AG08396 (cell line): Measurements from ENCODE around the gene TFF3.

ENCODE experiments used
- DNase-seq: peaks from one replicate; pipeline ENCODE4 v3.0.0; 2012; ENCODE audit warnings: low spot score, mixed read lengths

Gene TFF3

DNA sequence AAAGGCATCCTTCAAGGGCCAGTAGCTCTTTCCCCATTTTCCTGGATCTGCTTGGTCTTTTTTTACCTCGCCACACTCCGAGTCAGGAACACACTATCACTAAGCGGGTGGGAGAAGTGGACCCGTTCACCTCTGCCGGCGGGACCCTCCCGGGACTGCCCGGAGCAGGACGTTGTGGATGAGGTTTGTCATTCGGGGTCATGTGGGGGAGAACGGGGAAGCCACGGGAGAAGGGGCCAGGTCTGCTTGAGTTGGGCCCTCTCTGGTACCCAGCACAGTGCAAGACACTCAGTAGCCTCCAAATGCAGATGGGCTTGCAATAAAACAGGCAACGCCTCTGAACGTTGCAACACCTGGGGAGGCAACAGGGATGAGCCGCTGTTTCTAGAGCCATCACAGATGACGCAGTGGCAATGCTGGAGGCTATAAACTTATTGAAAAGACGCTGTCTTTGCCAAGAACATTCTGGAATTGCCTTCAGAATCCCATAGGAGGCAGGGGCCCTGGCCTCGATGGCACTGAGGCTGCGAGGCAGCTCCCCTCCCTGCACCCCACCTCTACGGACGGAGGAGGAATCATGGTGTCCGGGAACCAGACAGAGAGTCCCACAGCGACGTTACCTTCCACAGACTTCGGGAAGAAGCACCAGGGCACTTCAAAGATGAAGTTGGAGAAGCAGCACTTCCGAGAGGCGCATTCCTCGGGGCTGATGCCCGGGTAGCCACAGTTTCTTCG, 31.8 kb upstream of the TFF3 start:
- DNase-seq = no peak

DNA sequence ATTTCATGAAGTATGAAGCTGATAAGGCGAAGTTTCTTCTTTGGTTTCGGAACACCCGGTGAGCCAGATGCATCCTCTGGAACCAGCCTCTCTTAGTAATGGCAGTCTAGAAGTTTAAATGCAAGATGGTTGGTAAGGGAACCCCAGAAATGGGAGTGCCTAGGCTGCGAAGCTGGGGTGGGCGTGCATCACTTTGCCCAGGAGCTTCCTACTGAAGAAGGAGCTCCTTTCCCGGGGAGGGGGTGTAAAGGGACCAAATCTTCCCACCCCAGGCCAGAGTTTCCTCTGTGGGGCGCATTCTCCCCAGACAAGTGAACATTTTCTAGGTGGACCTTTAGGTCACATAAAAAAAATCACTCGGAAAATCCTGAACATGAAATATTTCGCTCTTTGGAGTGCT, 31.2 kb upstream of the TFF3 start:
- DNase-seq = no peak

DNA sequence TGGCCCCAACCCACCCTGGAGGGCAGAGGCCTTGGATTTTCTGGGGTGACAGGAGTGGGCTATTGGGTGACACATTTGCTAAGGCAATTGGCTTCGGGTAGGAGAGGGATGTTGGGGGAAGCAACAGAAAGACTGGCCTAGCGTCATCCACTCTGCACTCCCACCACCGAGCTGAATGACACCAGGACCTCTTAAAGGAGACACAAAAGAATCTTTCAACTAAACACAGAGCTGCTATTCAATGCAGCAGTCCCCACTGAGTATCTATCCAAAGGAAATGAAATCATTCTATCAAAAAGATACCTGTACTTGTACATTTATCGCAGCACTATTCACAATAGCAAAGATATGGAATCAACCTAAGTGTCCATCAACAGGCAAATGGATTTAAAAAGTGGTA, 29.4 kb upstream of the TFF3 start:
- no peak for DNase-seq

DNA sequence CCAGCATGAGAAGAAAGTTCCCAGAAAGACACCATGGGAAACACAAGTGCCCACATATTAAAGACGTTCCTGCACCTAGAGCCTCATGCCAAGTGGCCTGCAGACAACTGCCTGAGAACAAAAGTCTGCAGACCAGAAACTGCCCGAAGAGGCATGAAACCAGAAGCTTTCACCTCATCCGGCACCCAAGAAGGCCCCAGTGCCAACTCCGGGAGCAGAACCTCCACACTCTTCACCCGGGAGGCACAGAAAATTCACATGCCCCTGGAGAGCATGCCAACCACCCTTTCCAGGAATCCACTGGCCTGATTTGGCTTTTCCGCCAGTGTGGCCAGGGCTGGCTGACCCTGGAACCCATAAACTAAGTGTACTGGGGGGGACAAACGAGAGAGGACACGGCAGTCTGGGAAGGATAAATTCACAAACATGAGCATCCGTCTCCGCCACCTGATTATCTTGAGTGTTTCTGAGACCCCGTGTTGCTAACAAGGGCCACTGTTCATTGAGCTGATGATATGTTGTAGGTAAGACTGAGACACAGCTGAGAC, 28.8 kb upstream of the TFF3 start:
- no peak for DNase-seq

DNA sequence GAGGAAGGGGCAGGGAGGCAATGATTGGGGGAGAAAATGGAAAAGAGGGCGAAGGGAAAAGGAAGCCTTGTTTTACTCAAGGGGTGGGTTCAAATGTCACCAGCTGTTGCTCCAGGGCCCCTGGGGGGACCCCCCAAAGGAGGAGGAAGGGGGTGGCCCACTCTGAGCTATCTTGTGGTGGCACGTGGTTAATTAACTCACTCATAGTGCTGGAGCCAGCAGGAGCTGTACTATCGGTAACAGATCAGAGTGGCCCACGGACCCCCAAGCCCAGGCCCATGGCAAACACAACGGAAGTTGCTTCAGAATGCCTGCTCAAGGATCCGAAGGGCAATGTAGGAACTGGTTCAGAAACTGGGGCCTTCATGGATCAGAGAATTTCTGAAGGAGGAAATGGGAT, 28.3 kb upstream of the TFF3 start:
- no peak for DNase-seq

DNA sequence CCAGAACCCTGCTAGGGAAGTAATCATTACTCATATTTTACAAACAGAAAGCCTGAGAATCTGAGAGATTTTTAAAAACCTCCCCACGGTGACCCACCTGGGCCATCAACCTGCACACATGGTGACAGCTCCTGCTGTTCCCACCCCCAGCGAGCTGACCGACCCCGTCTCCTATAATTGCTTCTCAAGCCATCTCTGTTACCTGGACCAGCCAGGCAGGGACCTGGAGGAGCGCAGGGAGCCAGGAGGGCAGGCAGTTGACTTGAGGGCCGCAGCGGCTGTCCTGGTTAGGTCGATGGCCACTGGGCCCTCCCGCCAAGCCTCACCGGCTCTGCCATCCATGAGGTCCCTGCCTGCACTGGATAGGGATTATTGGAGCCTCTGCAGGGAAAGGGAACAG, 27.9 kb upstream of the TFF3 start:
- no peak for DNase-seq

DNA sequence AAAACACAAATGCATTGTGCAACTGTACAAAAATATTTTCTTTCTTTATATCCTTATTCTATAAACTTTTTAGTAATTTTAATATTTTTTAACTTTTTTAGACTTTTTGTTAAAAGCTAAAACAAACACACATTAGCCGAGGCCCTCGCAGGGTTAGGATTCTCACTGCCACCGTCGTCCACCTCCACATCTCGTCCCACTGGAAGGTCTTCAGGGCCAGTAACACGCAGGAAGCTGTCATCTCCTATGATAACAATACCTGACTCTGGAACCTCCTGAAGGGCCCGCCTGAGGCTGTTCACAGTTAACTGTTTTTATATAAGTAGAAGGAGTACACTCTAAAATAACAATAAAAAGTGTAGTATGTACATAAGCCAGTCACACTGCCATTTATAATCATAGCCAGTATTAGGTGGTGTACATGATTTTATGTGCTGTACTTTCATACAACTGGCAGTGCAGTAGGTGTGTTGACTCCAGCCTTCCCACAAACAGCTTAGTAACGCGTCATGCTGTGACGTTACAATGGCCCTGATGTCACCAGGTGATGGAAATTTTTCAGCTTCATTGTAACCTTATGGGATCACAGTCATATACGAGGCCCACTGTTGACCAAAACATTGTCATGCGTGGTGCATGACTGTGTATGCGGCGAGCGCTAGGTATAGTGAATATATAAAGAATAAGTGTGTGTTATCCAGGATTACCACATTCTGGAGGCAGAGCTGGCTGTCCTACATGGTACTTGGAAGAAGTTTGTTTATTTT, 26.8 kb upstream of the TFF3 start:
- DNase-seq = no peak

DNA sequence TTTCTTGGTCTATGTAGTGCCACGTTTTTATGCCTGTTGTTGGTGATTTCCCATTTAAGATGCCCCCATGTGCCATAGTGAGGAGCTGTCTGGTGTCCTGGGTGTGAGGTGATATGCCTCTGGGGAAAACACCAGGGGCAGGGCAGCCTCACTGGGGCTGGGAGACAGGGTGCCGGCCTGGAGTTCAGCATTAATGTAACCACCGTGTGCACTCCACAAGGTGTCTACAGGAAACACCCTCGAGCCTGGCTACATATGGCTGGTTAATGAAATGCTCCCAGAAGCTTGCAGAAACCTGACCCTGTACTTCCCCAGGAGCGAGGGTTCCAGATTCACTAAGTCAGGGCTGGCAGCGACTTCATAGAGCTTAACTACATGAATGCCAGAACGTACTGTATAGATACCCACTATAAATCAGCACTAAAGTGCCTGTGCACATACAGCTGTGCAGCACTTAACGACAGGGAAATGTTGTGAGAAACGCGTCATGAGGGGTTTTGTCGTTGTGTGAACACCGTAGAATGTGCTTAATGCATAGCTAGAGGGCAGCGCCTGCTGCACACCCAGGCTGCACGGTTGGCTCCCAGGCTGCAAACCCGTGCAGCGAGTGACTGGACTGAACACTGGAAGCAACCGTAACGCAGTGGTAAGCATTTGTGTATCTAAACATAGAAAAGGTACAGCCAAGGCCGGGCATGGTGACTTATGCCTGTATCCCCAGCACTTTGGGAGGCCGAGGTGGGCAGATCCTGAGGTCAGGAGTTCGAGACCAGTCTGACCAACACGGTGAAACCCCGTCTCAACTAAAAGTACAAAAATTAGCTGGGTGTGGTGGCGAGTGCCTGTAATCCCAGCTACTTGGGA, 25.2 kb upstream of the TFF3 start:
- no peak for DNase-seq

DNA sequence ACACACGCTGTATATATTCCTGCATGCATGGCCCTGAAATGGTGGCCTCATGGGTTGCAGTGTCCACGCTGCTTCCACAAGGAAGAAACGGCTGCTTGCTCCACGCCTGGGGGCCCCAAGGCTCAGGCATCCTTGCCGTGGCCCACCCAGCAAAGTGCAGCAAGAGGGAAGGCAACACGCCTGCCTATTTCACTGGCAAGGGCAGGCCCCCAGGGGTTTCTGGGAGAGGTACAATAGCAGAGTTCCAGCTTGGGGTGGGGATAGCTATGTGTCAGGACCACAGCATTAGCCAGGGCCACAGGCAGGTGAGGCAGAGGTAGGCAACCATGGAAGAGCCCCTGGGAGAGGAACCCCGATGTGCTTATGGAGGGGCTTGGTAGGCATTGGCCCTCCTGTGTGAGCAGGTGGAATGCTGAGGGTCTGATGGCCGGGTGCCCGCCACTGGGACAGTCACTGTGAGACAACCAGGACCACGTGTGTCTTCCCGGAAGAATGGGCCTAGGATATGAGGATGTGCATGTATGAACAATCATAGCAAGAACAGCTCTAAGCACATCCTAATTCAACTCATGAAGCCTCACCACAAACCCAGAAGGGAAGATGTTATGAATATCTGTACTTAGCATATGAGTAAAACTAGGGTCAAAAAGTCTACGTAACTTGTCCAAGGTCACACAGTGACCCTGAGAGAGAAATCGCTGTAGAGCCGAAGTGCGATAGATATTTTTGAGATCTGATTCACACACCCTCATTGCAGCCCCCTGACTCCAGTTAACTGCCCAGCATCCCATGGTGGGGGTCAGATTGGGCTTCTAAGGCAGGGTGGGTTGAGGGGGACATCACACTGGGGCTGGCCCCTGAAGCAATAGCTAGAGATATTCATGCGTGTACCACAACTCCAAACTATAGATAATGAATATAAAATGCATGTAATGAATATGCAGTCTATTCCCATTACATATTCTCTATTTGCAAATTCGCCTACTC, 23.8 kb upstream of the TFF3 start:
- DNase-seq = no peak

DNA sequence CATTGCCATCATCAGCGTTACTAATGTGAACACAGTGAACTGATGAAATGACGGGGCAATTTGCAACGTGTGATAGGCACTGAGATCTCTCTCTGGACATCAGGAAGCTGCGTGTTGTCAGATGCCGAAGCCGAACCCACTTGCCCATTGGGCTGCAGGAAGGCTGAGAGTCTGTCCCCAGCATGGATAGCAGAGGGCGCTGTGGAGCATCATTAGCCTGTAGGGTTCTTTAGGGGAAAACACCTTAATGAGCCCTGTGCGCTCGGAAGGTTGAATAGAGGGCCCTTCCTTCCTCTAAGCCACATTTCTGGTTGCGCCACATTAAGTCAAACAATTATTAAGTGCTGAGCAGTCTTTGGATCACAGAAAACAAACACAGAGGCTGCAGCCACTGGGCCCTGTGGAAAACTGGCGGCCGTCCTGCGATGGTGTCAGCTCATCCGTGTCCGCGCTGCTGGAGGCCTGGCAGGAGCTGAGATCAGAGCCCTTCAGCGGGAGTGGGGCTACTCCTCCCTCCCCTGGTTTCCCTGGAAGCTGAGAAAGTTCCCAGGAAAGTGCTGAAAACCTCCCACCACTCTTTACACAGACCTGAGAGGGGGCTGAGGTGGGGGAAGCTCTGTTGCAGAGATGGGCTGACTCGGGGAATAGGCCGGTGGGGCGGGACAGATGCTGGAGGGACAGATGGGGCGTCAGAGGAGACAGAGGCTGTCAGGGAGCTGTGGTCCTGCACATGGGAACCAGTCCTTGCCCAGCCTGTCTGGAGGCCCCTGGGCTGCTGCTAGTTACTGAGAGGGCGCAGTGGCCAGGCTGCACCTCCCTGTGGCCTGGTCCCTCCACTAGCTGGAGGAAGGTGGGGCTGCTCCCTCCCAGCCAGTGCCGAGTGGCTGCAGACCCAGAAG, 22.9 kb upstream of the TFF3 start:
- peak; percentile 28 for DNase-seq

DNA sequence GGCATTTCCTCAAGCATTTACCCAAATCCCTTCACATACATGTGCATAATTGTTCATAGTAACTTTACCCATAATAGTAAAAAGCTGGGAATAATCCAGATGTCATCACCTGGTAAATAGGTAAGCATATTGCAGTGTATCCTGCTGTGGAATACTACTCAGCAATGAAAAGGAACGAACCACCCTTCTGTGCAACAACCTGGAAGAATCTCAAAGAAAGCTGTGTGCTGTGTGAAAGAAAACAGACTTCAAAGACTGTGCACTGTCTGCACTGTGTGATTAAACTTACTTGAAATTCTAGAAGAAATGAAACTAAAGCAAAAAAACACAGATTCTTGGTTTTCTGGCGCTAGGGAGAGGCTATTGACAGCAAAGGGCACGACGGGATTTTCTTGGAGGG, 22.1 kb upstream of the TFF3 start:
- no peak for DNase-seq

DNA sequence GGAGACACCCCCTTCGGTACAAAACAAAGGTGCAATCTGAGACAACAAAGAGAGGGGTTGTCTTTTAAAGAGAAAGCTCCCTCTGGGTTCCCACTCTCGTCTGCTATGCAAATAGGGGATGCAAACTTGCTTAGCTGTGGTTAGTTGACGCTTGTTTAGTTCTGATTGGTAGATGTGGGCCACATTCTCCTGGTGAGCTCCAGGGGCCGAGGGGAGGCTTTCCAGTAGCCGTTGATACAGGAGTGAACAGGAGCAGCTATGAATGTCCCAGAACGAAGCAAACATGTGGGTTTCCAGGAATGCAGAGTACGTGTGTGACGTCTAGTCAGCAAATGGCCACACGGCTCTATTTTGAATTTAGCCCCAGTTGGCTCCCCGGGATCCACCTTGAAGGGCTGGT, 20.8 kb upstream of the TFF3 start:
- no peak for DNase-seq

DNA sequence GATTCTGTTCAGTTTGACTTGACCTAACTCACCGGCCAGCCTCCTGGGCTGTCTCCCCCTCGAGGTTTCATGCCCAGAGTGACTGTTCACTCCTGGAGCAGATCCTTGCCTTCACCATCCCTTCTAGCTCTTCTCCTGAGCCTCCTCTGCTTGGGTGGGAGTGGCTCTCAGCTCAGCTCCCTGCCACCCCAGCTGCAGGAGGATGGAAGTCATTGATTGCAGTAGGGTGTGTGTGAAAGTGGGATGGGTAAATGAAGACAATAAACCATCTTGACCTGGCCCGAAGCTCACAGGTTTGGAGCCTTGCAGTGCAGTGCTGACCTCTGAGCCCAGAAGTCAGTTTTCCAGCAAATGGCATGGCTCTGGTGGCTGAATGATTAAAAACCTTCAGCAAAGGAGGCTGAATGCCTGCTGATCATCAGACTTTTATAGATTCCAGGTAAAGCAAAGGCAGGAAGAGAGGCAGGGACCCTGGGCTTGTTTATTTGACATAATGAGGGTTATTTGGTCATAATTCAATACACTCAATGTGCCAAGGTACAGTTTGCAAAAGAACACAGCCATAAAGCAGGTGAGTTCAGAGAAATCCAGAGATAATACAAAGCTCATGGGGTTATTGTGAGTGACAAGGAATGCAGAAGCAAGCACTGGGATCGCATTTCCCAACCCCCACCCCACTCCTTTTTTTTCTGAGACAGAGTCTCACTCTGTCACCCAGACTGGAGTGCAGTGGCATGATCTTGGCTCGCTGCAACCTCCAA, 17.5 kb upstream of the TFF3 start:
- DNase-seq = no peak

DNA sequence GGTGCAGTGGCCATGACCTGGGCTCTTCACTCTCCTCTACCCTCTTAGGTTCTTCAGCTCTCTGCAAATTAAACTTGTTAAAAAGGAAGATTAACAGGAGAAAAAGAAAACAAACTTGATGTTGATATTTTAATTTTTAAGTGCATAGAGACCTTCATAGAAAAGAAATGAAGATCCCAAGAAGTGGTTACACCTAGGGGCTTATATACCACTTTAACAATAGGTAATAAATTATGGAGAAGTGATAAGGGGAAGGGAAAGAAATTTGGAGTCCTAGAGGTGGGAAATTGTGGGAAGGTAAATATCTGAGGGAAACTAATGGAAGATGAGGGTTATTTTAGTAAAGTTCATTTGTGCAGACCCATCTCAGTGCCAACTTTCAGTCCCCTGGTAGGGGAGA, 16.5 kb upstream of the TFF3 start:
- no peak for DNase-seq

DNA sequence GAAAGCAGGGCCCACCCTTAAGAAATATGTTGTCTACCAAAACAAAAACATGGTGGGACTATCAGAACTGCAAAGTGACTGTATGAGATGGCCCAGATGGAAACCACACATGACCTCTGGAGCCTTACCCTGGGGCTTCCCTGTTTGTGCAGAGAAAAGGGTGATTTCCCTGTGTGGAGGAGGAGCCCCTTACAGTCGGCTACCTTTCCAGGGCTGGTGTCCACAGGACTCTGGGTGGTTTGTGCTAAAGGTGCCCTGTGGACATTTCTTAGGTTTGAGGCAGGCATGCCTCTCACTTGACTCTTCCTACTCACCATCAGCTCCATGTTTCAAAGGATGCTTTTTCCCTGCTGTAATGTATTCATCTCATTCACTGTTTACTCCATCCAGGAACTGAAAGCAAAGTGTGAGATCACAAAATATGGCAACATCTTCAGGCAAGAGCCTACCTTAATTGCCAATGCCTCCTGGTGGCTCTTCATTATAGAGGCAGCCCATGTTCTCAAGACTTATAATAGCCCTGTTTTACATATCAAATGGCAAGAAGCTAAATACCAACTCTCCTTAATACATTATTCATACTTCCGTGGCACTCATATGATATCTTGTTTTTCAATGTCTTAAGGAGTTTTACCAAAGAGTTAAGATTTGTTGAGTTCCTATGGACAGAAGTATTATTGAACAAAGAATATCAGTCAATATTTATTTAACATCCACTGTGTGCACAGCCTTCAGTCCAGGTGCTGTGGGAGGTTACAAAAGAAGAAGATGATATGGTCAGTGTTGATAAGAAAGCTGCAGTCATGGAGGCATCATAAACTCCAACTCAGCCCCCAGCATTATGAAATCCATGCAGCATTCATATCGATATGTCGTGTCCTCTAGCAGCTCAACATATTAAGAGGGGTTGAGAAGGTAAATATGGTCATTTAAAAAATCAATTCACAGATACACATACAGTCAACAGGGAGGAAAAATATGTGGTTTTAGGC, 15.5 kb upstream of the TFF3 start:
- DNase-seq = no peak

DNA sequence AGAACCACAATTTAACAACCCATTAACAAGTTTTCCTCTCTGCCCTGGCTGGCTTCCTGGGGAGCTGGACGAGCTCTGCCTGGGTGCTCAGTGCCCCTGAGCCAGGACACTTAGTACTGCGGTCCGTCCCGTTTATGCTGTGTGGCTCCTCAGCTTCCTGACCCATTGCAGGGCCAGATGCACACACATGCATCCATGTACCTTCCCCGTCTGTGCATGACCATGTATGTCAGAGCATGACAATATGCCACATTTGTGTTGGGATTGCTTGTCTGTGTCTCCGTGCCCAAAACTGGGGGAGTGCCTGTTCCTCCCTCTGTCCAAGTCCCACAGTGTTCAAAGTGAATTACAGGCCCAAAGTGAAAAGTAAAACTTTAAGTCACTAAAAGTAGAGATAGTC, 9.7 kb upstream of the TFF3 start:
- DNase-seq = no peak

DNA sequence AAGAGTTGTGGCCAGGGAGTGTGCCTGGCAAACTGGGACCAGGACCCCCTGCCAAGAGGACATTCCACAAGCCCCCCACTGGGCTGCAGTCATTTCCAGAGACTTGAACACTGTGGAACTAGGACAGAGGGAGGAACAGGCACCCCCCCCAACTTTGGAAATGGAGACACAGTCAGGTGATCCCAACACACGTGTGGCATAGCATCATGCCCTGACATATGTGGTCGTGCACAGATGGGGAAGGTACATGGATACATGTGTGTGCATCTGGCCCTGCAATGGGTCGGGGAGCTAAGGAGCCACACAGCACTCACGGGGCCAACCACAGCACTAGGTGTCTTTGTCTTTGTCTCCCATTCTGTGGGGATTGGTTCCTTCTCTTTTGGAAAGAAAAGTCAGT, 6.6 kb upstream of the TFF3 start:
- no peak for DNase-seq

DNA sequence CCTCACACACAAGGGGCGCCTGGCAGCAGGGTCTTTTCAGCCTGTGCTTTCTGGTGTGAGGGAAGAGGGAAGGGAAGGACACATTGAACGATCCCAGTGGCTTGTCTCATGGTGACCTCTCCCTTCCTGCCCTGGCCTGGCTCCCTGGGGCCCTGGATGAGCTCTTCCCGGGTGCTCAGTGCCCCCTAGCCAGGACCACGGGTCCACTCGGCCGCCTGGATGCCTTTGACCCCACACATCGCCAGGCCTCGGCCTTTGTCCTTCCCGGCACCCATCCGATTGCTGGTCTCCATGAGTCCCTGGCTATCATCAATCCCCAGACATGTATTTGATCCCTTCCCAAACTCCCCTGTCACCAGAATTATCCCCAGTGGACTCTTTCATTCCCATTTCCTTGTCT, 6.0 kb upstream of the TFF3 start:
- DNase-seq = no peak
